Activated T-helper 2 cell treated with anti-CD3 and anti-CD28 coated beads, Interferon-gamma antibody, Interleukin-2, Interleukin-4, amounts not matched to agents 10 μg/mL and 5 μg/mL and 100 μg/mL, durations not matched to agents 14 hours and 24 hours and 36 hours (primary cell): Measurements from ENCODE around the gene STMN3. TPM values are rescaled to one million over a fixed set of nuclear protein-coding genes. Genes with fewer than 3 reads are reported as not detected.
"Not testable (repeated sequence)": the region's sequence is repeated elsewhere in the genome, so short reads cannot be mapped to it uniquely, and the experiment has no call there.

Experiments
- DNase-seq: peaks from one replicate; pipeline ENCODE4 v3.0.0; 2021; ENCODE audit warnings: low spot score
- H3K27ac Mint-ChIP-seq: one replicate; pipeline ENCODE4 v1.8.0; 2021; ENCODE audit warnings: mixed read lengths
- H3K27me3 Mint-ChIP-seq: one replicate; pipeline ENCODE4 v1.8.0; 2021; ENCODE audit warnings: low read depth, mixed read lengths
- H3K36me3 Mint-ChIP-seq: one replicate; pipeline ENCODE4 v1.8.0; 2021; ENCODE audit warnings: low read depth, mixed read lengths
- H3K4me1 Mint-ChIP-seq: one replicate; pipeline ENCODE4 v1.8.0; 2021; ENCODE audit warnings: low read depth, mixed read lengths
- H3K4me3 Mint-ChIP-seq: one replicate; pipeline ENCODE4 v1.8.0; 2021; ENCODE audit warnings: low read depth, mild to moderate bottlenecking, moderate library complexity, mixed read lengths
- H3K9me3 Mint-ChIP-seq: one replicate; pipeline ENCODE4 v1.8.0; 2021; ENCODE audit warnings: mixed read lengths
- intact Hi-C: fragments of 100-400 bp; cut with micrococcal nuclease; formaldehyde crosslinking; loops from one replicate; pipeline ENCODE4 v1.15.1; 2023
- total RNA-seq: library from RNA; stranded (reverse); gene quantifications from 2 replicates; pipeline ENCODE4 v1.2.3, GENCODE V29; 2022

STMN3 gene
- total RNA-seq, 1 donor from 2014 or later: 7.1 TPM

- Mint-ChIP-seq H3K36me3 (peaks cover 21% of the 10 kb centered on the region), H3K27ac (no peak overlapping the region), H3K9me3 (no peaks in the 10 kb centered on the region), H3K27me3 (no peaks in the 10 kb centered on the region), H3K4me1 (peaks cover 3% of the 10 kb centered on the region), H3K4me3 (no peak overlapping the region)
- no peak for DNase-seq
- intact Hi-C loops: no loop called here
Observed at GRCh38 chr20:63679799-63680305, 26.6 kb upstream of the STMN3 start.

GRCh38 chr20:63678667-63679465, 25.6 kb upstream of the STMN3 start:
- Mint-ChIP-seq H3K27ac (no peak overlapping the region), H3K36me3 (peaks cover 21% of the 10 kb centered on the region), H3K27me3 (no peaks in the 10 kb centered on the region), H3K4me1 (peaks cover 3% of the 10 kb centered on the region), H3K4me3 (no peak overlapping the region), H3K9me3 (no peaks in the 10 kb centered on the region)
- DNase-seq: no peak
- intact Hi-C loops: no loop called here

- Mint-ChIP-seq H3K4me3 (no peak overlapping the region), H3K27ac (no peak overlapping the region), H3K9me3 (no peaks in the 10 kb centered on the region), H3K36me3 (peaks cover 24% of the 10 kb centered on the region), H3K27me3 (no peaks in the 10 kb centered on the region), H3K4me1 (no peaks in the 10 kb centered on the region)
- DNase-seq: no peak
- intact Hi-C loops: no loop called here
Observed at GRCh38 chr20:63678071-63678470, 24.8 kb upstream of the STMN3 start.

- H3K4me3 Mint-ChIP-seq: no peak overlapping the region
- no peak for DNase-seq
- intact Hi-C loops: no loop called here
- H3K36me3 Mint-ChIP-seq: peaks cover 28% of the 10 kb centered on the region
- no peaks in the 10 kb centered on the region for H3K27me3 Mint-ChIP-seq
- H3K9me3 Mint-ChIP-seq: no peaks in the 10 kb centered on the region
- H3K4me1 Mint-ChIP-seq: no peaks in the 10 kb centered on the region
- no peak overlapping the region for H3K27ac Mint-ChIP-seq
Observed at GRCh38 chr20:63675681-63676368, 22.6 kb upstream of the STMN3 start.

- Mint-ChIP-seq H3K4me1 (no peaks in the 10 kb centered on the region), H3K27ac (no peak overlapping the region), H3K9me3 (no peaks in the 10 kb centered on the region), H3K36me3 (peaks cover 36% of the 10 kb centered on the region), H3K27me3 (no peaks in the 10 kb centered on the region), H3K4me3 (no peak overlapping the region)
- no peak for DNase-seq
- intact Hi-C loops: no loop called here
Observed at GRCh38 chr20:63673951-63674350, 20.7 kb upstream of the STMN3 start.

DNA sequence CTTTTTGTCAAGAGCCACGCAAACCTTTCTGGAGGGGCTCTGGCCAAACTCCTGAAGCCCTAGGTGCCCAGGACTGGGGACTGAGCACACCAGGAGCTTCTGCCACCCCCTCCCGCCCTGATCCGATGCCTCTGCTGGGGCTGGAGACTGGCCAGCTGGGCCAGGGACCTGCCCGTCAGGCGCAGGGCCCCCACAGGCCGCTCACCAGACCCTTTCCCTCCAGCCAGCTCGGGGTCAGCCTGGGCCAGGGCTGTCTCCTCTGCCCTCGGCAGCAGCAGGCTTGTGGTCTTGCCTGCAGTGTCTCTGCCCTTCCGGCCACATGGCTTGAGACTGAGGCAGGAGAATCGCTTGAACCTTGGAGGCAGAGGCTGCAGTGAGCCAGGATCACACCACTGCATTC, 19.4 kb upstream of the STMN3 start:
- intact Hi-C loops: no loop called here
- DNase-seq: no peak
- no peak overlapping the region for H3K4me3 Mint-ChIP-seq
- H3K36me3 Mint-ChIP-seq: peaks cover 40% of the 10 kb centered on the region
- no peaks in the 10 kb centered on the region for H3K9me3 Mint-ChIP-seq
- no peak overlapping the region for H3K27ac Mint-ChIP-seq
- no peaks in the 10 kb centered on the region for H3K4me1 Mint-ChIP-seq
- no peaks in the 10 kb centered on the region for H3K27me3 Mint-ChIP-seq

DNA sequence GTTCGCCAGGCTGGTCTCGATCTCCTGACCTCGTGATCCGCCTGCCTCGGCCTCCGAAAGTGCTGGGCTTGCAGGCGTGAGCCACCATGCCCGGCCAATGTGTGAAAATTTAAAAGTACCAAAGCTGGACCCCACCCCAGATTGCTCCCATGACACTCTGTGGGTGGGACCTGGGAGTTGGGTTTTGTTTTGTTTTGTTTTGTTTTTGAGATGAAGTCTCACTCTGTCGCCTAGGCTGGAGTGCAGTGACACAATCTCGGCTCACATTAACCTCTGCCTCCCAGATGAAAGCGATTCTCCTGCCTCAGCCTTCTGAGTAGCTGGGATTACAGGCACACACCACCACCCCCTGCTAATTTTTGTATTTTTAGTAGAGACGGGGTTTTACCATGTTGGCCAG, 18.5 kb upstream of the STMN3 start:
- DNase-seq, H3K9me3 Mint-ChIP-seq, H3K4me1 Mint-ChIP-seq, H3K27me3 Mint-ChIP-seq, H3K4me3 Mint-ChIP-seq, H3K27ac Mint-ChIP-seq, intact Hi-C loops: not testable (repeated sequence)
- H3K36me3 Mint-ChIP-seq: peaks cover 40% of the 10 kb centered on the region

DNA sequence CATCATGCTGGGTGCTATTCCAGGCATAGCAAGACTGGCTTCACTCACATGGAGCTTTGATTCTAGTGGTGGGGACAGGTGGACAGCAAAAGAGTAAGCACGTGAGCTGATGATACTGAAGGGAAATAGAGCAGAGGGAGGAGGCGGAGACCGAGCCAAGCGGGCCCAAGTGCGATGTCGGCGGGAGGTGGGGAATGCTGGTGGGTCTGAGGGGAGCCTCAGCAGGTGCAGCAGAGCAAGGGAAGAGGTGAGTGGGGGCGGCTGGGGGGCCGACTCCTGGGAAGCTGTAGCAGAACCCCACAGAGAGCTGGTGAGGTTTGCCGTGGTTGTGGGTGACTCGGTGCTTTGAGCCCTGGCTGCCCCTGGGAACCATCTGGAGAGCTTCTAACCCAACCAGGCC, 15.1 kb upstream of the STMN3 start:
- H3K4me3 Mint-ChIP-seq: no peak overlapping the region
- intact Hi-C loops: no loop called here
- no peak overlapping the region for H3K27ac Mint-ChIP-seq
- H3K9me3 Mint-ChIP-seq: no peaks in the 10 kb centered on the region
- no peaks in the 10 kb centered on the region for H3K27me3 Mint-ChIP-seq
- peaks cover 32% of the 10 kb centered on the region for H3K36me3 Mint-ChIP-seq
- no peak for DNase-seq
- H3K4me1 Mint-ChIP-seq: no peaks in the 10 kb centered on the region

GRCh38 chr20:63667858-63668257, 14.6 kb upstream of the STMN3 start:
- Mint-ChIP-seq H3K9me3 (no peaks in the 10 kb centered on the region), H3K36me3 (peaks cover 32% of the 10 kb centered on the region), H3K27me3 (no peaks in the 10 kb centered on the region), H3K4me3 (no peak overlapping the region), H3K27ac (no peak overlapping the region), H3K4me1 (no peaks in the 10 kb centered on the region)
- intact Hi-C loops: no loop called here
- DNase-seq: no peak

DNA sequence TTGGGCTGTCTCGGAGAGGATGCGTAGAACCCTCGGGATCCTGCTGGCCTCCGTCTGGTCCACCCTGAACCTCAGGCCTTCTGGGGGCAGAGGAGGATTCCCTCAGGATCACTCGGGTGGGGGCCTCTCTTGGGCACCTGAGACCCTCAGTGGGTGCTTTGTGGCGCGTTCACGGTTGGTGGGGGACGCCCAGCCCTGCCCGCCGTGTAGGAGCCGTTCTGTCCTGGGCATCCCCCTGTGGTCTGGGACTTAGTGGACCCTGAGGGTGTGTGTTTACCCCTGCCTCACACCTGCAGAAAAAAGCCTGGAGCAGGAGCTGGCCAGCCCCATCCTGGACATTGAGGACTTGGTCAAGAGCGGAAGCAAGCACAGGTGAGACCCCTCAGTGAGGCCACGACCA, 12.5 kb upstream of the STMN3 start:
- H3K9me3 Mint-ChIP-seq: no peaks in the 10 kb centered on the region
- no peak for DNase-seq
- H3K36me3 Mint-ChIP-seq: peaks cover 34% of the 10 kb centered on the region
- intact Hi-C loops: no loop called here
- H3K4me1 Mint-ChIP-seq: no peaks in the 10 kb centered on the region
- H3K4me3 Mint-ChIP-seq: no peak overlapping the region
- no peak overlapping the region for H3K27ac Mint-ChIP-seq
- H3K27me3 Mint-ChIP-seq: no peaks in the 10 kb centered on the region

DNA sequence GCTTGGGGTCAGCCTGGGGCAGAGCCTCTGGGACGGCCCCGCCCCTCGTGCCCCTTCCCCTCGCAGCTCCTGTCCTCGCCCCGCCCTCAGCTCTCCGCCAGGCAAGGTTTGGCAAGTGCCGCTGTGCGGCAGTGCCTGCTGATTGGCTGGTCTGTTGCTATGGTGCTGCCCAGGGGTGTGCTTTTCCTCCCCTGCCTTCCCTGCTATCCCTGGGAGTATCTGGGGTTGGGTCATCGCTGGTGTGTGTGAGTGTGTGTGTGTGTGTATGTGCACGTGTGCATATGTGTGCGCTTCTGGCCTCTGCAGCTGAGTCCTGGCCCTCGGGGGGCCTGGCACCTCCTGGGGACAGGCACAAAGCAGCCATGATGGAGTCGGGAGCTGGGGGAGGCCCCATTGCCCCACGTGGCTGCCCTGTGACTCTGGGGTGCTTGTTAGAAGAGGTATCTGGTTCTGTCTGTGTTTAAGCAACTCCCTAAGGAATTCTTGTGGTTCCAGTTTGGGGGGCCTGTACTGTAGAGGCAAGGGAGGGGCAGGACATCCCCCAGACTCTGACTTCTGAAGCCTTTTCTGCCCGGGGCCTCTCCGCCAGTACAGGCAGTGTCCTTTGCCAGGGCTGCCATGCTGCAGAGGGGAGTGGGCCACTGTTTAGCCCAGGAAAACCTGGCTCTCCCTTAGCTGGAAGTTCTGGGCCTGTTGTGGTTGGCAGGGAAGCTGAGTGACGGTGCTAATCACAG, 11.8 kb upstream of the STMN3 start:
- no peak for DNase-seq
- Mint-ChIP-seq H3K4me3 (no peak overlapping the region), H3K27me3 (no peaks in the 10 kb centered on the region), H3K27ac (no peak overlapping the region), H3K9me3 (no peaks in the 10 kb centered on the region), H3K36me3 (peaks cover 31% of the 10 kb centered on the region), H3K4me1 (no peaks in the 10 kb centered on the region)
- intact Hi-C loops: no loop called here

- intact Hi-C loops: no loop called here
- Mint-ChIP-seq H3K4me1 (peaks cover 6% of the 10 kb centered on the region), H3K4me3 (no peak overlapping the region), H3K9me3 (no peaks in the 10 kb centered on the region), H3K27me3 (no peaks in the 10 kb centered on the region), H3K27ac (no peak overlapping the region), H3K36me3 (peaks cover 35% of the 10 kb centered on the region)
- DNase-seq: no peak
Observed at GRCh38 chr20:63664143-63664851, 11.1 kb upstream of the STMN3 start.
